Fibroblast of villous mesenchyme (primary cell): ENCODE measurements around the gene PXMP4. TPM values are rescaled to one million over a fixed set of nuclear protein-coding genes. Genes with fewer than 3 reads are reported as not detected.

Experiments used
- DNase-seq: peaks from one replicate; pipeline ENCODE4 v3.0.0-alpha.2; 2010; ENCODE audit warnings: low read depth
- H3K4me3 ChIP-seq: 2 replicates; pipeline ENCODE4 v1.5.1; 2011; ENCODE audit warnings: low read depth, mild to moderate bottlenecking, low read length
- CTCF ChIP-seq: IDR thresholded peaks from 2 replicates; pipeline ENCODE4 v1.5.1; 2012; ENCODE audit warnings: low read depth, mild to moderate bottlenecking, low read length; ENCODE audit not compliant: insufficient read depth
- total RNA-seq: library from RNA; depleted of rRNA; stranded (reverse); fragments of >200 nt; gene quantifications from 2 replicates; pipeline ENCODE4 v1.2.3, GENCODE V29; 2012

The PXMP4 gene
- total RNA-seq, result 3.9 and 5.2 TPM in 2 replicates

GRCh38 chr20:33719989-33720709 is at the start of gene PXMP4:
PXMP4 (minus strand) TSS chr20:33720310; CDS start chr20:33720207, 103 bp downstream.
- DNase-seq, result peak; percentile 98
- no peak for TF ChIP-seq CTCF
- H3K4me3 ChIP-seq, result peak within 1 kb of the TSS; percentile 80

- H3K4me3 ChIP-seq, result no peak overlapping the region
- no peak for DNase-seq
- TF ChIP-seq CTCF, result no peak
These were observed 48.9 kb upstream of the PXMP4 start for GRCh38 chr20:33769043-33769442.

- H3K4me3 ChIP-seq, result no peak overlapping the region
- no peak for TF ChIP-seq CTCF
- no peak for DNase-seq
These were observed 47.6 kb upstream of the PXMP4 start for GRCh38 chr20:33767777-33768138.

- no peak for TF ChIP-seq CTCF
These were observed 46.6 kb upstream of the PXMP4 start for GRCh38 chr20:33766686-33767085.

GRCh38 chr20:33765592-33765991 is 45.5 kb upstream of the PXMP4 start:
- DNase-seq, result no peak
- no peak for TF ChIP-seq CTCF

More at GRCh38 chr20:33766686-33767085, 46.6 kb upstream of the PXMP4 start:
- DNase-seq, result no peak
- H3K4me3 ChIP-seq, result no peak overlapping the region

GRCh38 chr20:33765099-33765498 is 45.0 kb upstream of the PXMP4 start:
- no peak for DNase-seq

More at GRCh38 chr20:33765592-33765991, 45.5 kb upstream of the PXMP4 start:
- no peak overlapping the region for H3K4me3 ChIP-seq

More at GRCh38 chr20:33765099-33765498, 45.0 kb upstream of the PXMP4 start:
- H3K4me3 ChIP-seq, result no peak overlapping the region
- TF ChIP-seq CTCF, result no peak
